Measurements from ENCODE around the gene FKBP1C.
"Not testable (repeated sequence)": the region's sequence is repeated elsewhere in the genome, so short reads cannot be mapped to it uniquely, and the experiment has no call there.

FKBP1C gene

DNA sequence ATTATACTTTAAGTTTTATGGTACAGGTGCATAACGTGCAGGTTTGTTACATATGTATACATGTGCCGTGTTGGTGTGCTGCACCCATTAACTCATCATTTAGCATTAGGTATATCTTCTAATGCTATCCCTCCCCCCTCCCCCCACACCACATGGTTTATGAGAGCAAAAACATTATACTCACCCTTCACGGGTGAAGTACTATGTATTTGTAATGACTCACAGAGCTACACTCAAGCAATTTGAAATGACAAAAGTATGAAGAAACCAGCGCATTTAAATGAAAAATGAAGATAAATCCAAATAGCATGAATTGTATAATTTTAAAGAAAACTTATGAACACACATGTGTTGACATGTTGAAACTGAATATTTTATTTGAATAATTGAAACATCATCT lies 14.7 kb downstream of the FKBP1C start:
- H3K9me3 ChIP-seq (ENCODE audit: control insufficient read depth, insufficient read depth, low read length); H3K36me3 ChIP-seq (ENCODE audit: control insufficient read depth, insufficient read depth, low read length); H3K9ac ChIP-seq (ENCODE audit: low read depth, low read length); H3K4me3 ChIP-seq (ENCODE audit: low read depth, low read length); H3K27me3 ChIP-seq (ENCODE audit: control insufficient read depth, insufficient read depth, low read length); H3K4me1 ChIP-seq (ENCODE audit: control insufficient read depth, insufficient read depth, low read length): not testable (repeated sequence)

DNA sequence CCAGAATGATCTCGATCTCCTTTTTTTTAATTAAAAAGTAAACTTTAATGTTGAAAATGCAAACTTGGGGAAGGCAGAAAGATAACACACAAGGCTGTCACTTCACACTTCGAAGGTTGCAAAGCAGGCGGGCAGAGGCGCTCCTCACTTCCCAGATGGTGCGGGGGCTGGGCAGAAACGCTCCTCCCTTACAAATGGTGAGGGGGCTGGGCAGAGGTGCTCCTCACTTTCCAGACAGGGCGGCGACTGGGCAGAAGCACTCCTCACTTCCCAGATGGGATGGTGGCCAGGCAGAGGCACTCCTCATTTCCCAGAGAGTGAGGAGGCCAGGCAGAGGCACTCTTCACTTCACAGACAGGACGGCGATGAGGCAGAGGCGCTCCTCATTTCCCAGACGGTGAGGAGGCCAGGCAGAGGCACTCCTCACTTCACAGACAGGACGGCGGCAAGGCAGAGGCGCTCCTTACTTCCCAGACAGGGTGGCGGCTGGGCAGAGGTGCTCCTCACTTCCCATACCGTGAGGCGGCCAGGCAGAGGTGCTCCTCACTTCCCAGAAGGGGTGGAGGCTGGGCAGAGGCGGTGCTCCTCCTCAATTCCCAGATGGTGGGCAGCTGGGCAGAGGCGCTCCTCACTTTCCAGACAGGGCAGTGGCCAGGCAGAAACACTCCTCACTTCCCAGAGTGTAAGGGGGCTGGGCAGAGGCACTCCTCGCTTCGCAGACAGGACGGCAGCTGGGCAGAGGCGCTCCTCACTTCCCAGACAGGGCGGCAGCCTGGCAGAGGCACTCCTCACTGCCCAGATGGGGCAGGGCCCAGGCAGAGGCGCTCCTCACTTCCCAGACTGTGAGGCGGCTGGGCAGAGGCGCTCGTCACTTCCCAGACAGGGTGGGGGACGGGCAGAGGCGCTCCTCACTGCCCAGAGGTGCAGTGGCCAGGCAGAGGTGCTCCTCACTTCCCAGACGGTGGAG lies 16.9 kb downstream of the FKBP1C start:
- H3K36me3 ChIP-seq (ENCODE audit: control insufficient read depth, insufficient read depth, low read length); H3K4me1 ChIP-seq (ENCODE audit: control insufficient read depth, insufficient read depth, low read length); H3K9me3 ChIP-seq (ENCODE audit: control insufficient read depth, insufficient read depth, low read length); H3K27me3 ChIP-seq (ENCODE audit: control insufficient read depth, insufficient read depth, low read length); H3K4me3 ChIP-seq (ENCODE audit: low read depth, low read length); H3K9ac ChIP-seq (ENCODE audit: low read depth, low read length): not testable (repeated sequence)

- H3K9me3 ChIP-seq (ENCODE audit: control insufficient read depth, insufficient read depth, low read length); H3K27me3 ChIP-seq (ENCODE audit: control insufficient read depth, insufficient read depth, low read length); H3K4me3 ChIP-seq (ENCODE audit: low read depth, low read length); H3K36me3 ChIP-seq (ENCODE audit: control insufficient read depth, insufficient read depth, low read length); H3K9ac ChIP-seq (ENCODE audit: low read depth, low read length); H3K4me1 ChIP-seq (ENCODE audit: control insufficient read depth, insufficient read depth, low read length): not testable (repeated sequence)
Observed at GRCh38 chr6:63230027-63230426, 18.8 kb downstream of the FKBP1C start.

- not testable (repeated sequence) for H3K36me3 ChIP-seq (ENCODE audit: control insufficient read depth, insufficient read depth, low read length); H3K9ac ChIP-seq (ENCODE audit: low read depth, low read length); H3K27me3 ChIP-seq (ENCODE audit: control insufficient read depth, insufficient read depth, low read length); H3K4me3 ChIP-seq (ENCODE audit: low read depth, low read length); H3K9me3 ChIP-seq (ENCODE audit: control insufficient read depth, insufficient read depth, low read length); H3K4me1 ChIP-seq (ENCODE audit: control insufficient read depth, insufficient read depth, low read length)
Observed at GRCh38 chr6:63230511-63230910, 19.2 kb downstream of the FKBP1C start.

- Histone ChIP-seq H3K36me3 (ENCODE audit: control insufficient read depth, insufficient read depth, low read length) (no peaks in the 10 kb centered on the region), H3K9ac (ENCODE audit: low read depth, low read length) (no peak overlapping the region), H3K4me1 (ENCODE audit: control insufficient read depth, insufficient read depth, low read length) (no peaks in the 10 kb centered on the region), H3K9me3 (ENCODE audit: control insufficient read depth, insufficient read depth, low read length) (no peaks in the 10 kb centered on the region), H3K27me3 (ENCODE audit: control insufficient read depth, insufficient read depth, low read length) (peaks cover 9% of the 10 kb centered on the region), H3K4me3 (ENCODE audit: low read depth, low read length) (no peak overlapping the region)
Observed at GRCh38 chr6:63236398-63236817, 25.1 kb downstream of the FKBP1C start.

DNA sequence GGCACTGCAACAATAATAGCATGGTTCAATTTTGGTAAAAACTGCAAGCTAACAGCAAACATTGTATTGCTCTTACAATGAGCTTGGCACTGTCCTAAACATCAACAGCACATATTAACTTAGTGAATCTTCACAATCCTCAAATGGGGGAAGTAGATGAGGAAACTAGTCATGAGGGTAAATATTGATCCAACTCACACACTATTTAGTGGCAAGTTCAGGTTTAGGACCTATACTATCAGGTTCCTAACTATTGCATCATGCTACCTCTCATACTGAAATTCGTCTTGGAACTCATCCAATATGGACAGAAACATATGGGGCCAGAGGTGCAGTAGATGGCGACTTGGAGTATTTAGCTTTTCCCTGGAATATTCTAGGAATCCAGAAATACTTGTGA lies 34.2 kb downstream of the FKBP1C start:
- H3K27me3 ChIP-seq (ENCODE audit: control insufficient read depth, insufficient read depth, low read length): no peaks in the 10 kb centered on the region
- no peak overlapping the region for H3K9ac ChIP-seq (ENCODE audit: low read depth, low read length)
- H3K9me3 ChIP-seq (ENCODE audit: control insufficient read depth, insufficient read depth, low read length): no peaks in the 10 kb centered on the region
- H3K4me1 ChIP-seq (ENCODE audit: control insufficient read depth, insufficient read depth, low read length): no peaks in the 10 kb centered on the region
- H3K4me3 ChIP-seq (ENCODE audit: low read depth, low read length): no peak overlapping the region
- H3K36me3 ChIP-seq (ENCODE audit: control insufficient read depth, insufficient read depth, low read length): no peaks in the 10 kb centered on the region

DNA sequence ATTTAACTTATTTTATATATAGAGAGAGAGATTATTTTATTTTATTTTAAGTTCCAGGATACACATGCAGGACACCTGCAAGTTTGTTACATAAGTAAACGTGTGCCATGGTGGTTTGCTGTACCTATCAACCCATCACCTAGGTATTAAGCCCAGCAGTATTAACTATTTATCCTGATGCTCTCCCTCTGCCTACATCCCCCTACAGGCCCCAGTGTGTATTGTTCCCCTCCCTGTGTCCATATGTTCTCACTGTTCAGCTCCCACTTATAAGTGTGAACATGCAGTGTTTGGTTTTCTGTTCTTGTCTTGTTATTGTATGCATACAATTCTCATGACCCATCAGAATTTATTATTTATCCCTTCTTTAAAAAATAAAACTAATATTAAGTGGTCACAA lies 34.6 kb downstream of the FKBP1C start:
- no peaks in the 10 kb centered on the region for H3K27me3 ChIP-seq (ENCODE audit: control insufficient read depth, insufficient read depth, low read length)
- no peak overlapping the region for H3K9ac ChIP-seq (ENCODE audit: low read depth, low read length)

DNA sequence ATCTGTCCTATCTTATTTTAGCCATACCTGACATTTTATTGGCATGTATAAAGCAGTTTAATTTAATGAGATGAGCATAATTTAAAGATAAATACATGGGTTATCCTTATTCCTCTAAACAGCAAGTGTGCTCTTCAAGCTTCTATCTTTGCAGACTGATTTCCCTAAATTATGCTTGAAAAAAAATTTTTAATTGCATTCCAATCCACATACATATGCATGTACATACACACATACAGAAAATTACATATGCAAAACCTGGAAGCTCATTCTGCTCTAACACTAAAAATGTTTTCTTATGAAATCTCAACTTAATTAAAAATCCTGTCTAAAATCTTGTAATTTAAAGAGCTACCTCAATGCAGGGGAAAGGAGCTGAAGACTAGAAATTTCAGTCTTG lies 35.3 kb downstream of the FKBP1C start:
- Histone ChIP-seq H3K4me1 (ENCODE audit: control insufficient read depth, insufficient read depth, low read length) (no peaks in the 10 kb centered on the region), H3K36me3 (ENCODE audit: control insufficient read depth, insufficient read depth, low read length) (no peaks in the 10 kb centered on the region), H3K9ac (ENCODE audit: low read depth, low read length) (no peak overlapping the region), H3K4me3 (ENCODE audit: low read depth, low read length) (no peak overlapping the region), H3K27me3 (ENCODE audit: control insufficient read depth, insufficient read depth, low read length) (no peaks in the 10 kb centered on the region), H3K9me3 (ENCODE audit: control insufficient read depth, insufficient read depth, low read length) (no peaks in the 10 kb centered on the region)

More for the DNA sequence above, 34.6 kb downstream of the FKBP1C start:
- Histone ChIP-seq H3K9me3 (ENCODE audit: control insufficient read depth, insufficient read depth, low read length) (no peaks in the 10 kb centered on the region), H3K4me3 (ENCODE audit: low read depth, low read length) (no peak overlapping the region), H3K36me3 (ENCODE audit: control insufficient read depth, insufficient read depth, low read length) (no peaks in the 10 kb centered on the region), H3K4me1 (ENCODE audit: control insufficient read depth, insufficient read depth, low read length) (no peaks in the 10 kb centered on the region)

DNA sequence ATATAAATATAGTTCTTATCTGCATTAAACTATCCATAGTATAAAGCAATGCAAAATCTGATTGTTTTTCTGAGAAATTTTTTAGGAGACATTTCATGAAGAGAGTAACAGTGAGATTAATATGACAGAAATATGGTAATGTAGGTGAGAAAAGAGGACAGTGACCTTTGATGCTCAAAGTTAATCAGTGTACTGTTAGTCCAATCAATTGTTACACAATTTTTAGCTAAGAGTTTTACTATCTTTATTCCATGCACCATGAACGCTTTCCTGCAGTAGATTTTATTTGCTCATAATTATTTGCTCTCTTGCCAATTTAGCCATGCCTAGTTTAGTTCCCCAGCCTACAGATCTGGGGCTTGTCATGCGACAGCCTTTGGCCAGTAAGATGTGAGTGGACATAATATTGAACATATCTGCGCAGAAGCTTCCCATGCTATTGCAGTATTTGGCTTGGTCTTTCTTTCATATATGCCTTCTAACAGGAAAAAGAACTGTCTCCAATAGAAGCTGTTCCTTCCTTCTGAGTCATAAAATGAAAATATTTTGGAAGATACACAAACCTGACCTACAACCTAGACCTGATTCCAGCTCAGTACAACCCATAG lies 38.7 kb downstream of the FKBP1C start:
- no peaks in the 10 kb centered on the region for H3K36me3 ChIP-seq (ENCODE audit: control insufficient read depth, insufficient read depth, low read length)
- no peak overlapping the region for H3K4me3 ChIP-seq (ENCODE audit: low read depth, low read length)
- no peaks in the 10 kb centered on the region for H3K4me1 ChIP-seq (ENCODE audit: control insufficient read depth, insufficient read depth, low read length)
- no peaks in the 10 kb centered on the region for H3K9me3 ChIP-seq (ENCODE audit: control insufficient read depth, insufficient read depth, low read length)
- no peaks in the 10 kb centered on the region for H3K27me3 ChIP-seq (ENCODE audit: control insufficient read depth, insufficient read depth, low read length)
- H3K9ac ChIP-seq (ENCODE audit: low read depth, low read length): no peak overlapping the region

DNA sequence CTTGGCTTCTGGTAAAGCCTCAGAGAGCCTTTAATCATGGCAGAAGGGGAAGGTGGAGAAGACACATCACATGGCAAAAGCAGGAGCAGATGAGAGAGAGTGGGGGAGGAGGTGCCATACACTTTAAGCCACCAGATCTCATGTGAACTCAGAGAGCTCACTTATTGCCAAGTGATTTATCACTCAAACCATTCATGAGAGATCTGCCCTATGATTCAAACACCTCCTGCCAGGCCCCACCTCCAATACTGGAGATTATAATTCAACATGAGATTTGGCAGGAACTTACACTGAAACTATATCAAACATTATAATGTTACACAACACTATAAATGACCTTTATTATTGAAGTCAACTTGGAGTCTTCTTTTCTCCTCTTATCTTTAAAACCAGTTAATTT lies 47.9 kb downstream of the FKBP1C start:
- Histone ChIP-seq H3K4me1 (ENCODE audit: control insufficient read depth, insufficient read depth, low read length) (no peaks in the 10 kb centered on the region), H3K4me3 (ENCODE audit: low read depth, low read length) (no peak overlapping the region), H3K27me3 (ENCODE audit: control insufficient read depth, insufficient read depth, low read length) (no peaks in the 10 kb centered on the region)

GRCh38 chr6:63261820-63262219 lies 50.6 kb downstream of the FKBP1C start:
- no peak overlapping the region for H3K4me3 ChIP-seq (ENCODE audit: low read depth, low read length)
- no peaks in the 10 kb centered on the region for H3K9me3 ChIP-seq (ENCODE audit: control insufficient read depth, insufficient read depth, low read length)
- H3K36me3 ChIP-seq (ENCODE audit: control insufficient read depth, insufficient read depth, low read length): no peaks in the 10 kb centered on the region
- H3K27me3 ChIP-seq (ENCODE audit: control insufficient read depth, insufficient read depth, low read length): no peaks in the 10 kb centered on the region
- no peak overlapping the region for H3K9ac ChIP-seq (ENCODE audit: low read depth, low read length)
- no peaks in the 10 kb centered on the region for H3K4me1 ChIP-seq (ENCODE audit: control insufficient read depth, insufficient read depth, low read length)

More for the DNA sequence above, 47.9 kb downstream of the FKBP1C start:
- Histone ChIP-seq H3K9me3 (ENCODE audit: control insufficient read depth, insufficient read depth, low read length) (no peaks in the 10 kb centered on the region), H3K36me3 (ENCODE audit: control insufficient read depth, insufficient read depth, low read length) (no peaks in the 10 kb centered on the region), H3K9ac (ENCODE audit: low read depth, low read length) (no peak overlapping the region)
